Glutamatergic neuron (in vitro differentiated cells): ENCODE results near the gene PEX11B. TPM values are rescaled to one million over a fixed set of nuclear protein-coding genes. Genes with fewer than 3 reads are reported as not detected.
A peak's percentile ranks its signal among the peaks of the same experiment; 100 is the strongest.

Experiments used
- DNase-seq: peaks from one replicate; pipeline ENCODE4 v3.0.0; 2022
- H3K27ac Mint-ChIP-seq: one replicate; pipeline ENCODE4 v1.8.0; 2020; ENCODE audit warnings: mild to moderate bottlenecking, mixed read lengths, inconsistent platforms; ENCODE audit not compliant: unreplicated experiment
- H3K27me3 Mint-ChIP-seq: one replicate; pipeline ENCODE4 v1.8.0; 2020; ENCODE audit warnings: mild to moderate bottlenecking, moderate library complexity, mixed read lengths, inconsistent platforms; ENCODE audit not compliant: unreplicated experiment
- H3K36me3 Mint-ChIP-seq: one replicate; pipeline ENCODE4 v1.8.0; 2020; ENCODE audit warnings: mild to moderate bottlenecking, mixed read lengths, inconsistent platforms; ENCODE audit not compliant: unreplicated experiment
- H3K4me1 Mint-ChIP-seq: one replicate; pipeline ENCODE4 v1.8.0; 2020; ENCODE audit warnings: mild to moderate bottlenecking, low read depth, mixed read lengths, inconsistent platforms; ENCODE audit not compliant: unreplicated experiment
- H3K4me3 Mint-ChIP-seq: one replicate; pipeline ENCODE4 v1.8.0; 2020; ENCODE audit warnings: mild to moderate bottlenecking, mixed read lengths, inconsistent platforms; ENCODE audit not compliant: unreplicated experiment
- H3K9me3 Mint-ChIP-seq: one replicate; pipeline ENCODE4 v1.8.0; 2020; ENCODE audit warnings: mild to moderate bottlenecking, moderate library complexity, mixed read lengths, inconsistent platforms; ENCODE audit not compliant: unreplicated experiment
- CTCF ChIP-seq: fragments of 200-600 bp; sonication (generic); IDR thresholded peaks from one replicate; pipeline ENCODE4 v1.5.0; 2021; ENCODE audit not compliant: partially characterized antibody, unreplicated experiment
- total RNA-seq: library from RNA; stranded (reverse); fragmentation: NEBNext Ultra II Directional; extraction: Animal tissue kit (Norgen Biotek cat#: 25700); gene quantifications from one replicate; pipeline ENCODE4 v1.2.1, GENCODE V29; 2021; ENCODE audit not compliant: unreplicated experiment

The PEX11B gene
- total RNA-seq, 1 donor from 2014 or later = 24.7 TPM

DNA sequence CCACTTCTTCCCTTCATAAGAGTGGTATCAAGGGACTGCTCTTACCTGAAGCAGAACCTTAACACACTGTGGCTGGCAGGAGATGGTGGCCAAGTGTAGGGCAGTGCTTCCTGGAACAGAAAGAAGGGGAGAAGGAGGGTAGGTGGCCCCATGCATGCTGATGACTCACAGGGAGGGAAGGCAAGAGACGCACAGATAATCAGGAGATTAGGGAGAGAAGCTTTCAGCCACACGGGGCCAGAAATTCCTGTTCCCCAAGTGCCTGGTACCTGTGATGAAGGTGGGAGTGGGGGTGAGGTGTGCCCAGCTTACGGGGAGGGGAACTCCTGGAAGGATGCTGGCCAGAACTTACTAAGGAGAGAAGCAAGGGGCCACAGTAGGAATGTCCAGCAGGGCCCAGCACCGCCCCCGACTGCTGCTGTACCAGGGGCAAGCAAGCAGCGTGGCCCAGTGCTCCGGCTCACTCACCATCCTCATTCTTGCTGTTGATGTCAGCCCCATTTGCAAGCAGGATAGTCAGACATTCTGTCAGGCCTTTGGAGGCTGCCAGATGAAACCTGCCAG, 40.5 kb downstream of the PEX11B start:
- Mint-ChIP-seq H3K4me3 (no peak overlapping the region), H3K4me1 (peaks cover 2% of the 10 kb centered on the region), H3K36me3 (peaks cover 5% of the 10 kb centered on the region), H3K27ac (no peak overlapping the region), H3K9me3 (no peaks in the 10 kb centered on the region), H3K27me3 (peaks cover 10% of the 10 kb centered on the region)
- DNase-seq = no peak
- no peak for TF ChIP-seq CTCF

DNA sequence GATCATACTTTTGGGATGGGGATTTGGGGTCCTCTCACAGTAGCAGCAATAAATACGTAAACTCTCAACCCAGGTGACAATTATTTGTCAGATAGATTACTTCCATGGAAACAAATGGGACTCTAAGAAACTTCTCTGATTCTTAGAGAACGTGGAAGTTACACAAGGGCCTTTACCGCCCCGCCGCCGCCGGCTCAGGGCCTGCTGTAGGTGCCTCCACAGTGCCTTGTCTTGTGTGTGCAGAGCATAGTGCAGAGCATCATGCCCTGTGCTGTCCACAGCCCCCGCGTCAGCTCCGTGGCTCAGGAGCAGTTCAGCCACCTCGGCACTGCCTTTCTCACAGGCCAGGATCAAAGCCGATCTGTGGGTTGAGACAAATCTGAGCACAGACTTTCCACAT, 43.9 kb downstream of the PEX11B start:
- no peak overlapping the region for H3K4me3 Mint-ChIP-seq
- H3K36me3 Mint-ChIP-seq = peaks cover 5% of the 10 kb centered on the region
- no peak overlapping the region for H3K27ac Mint-ChIP-seq
- peaks cover 8% of the 10 kb centered on the region for H3K4me1 Mint-ChIP-seq
- TF ChIP-seq CTCF = no peak
- H3K27me3 Mint-ChIP-seq = peaks cover 16% of the 10 kb centered on the region
- DNase-seq = no peak
- H3K9me3 Mint-ChIP-seq = no peaks in the 10 kb centered on the region

DNA sequence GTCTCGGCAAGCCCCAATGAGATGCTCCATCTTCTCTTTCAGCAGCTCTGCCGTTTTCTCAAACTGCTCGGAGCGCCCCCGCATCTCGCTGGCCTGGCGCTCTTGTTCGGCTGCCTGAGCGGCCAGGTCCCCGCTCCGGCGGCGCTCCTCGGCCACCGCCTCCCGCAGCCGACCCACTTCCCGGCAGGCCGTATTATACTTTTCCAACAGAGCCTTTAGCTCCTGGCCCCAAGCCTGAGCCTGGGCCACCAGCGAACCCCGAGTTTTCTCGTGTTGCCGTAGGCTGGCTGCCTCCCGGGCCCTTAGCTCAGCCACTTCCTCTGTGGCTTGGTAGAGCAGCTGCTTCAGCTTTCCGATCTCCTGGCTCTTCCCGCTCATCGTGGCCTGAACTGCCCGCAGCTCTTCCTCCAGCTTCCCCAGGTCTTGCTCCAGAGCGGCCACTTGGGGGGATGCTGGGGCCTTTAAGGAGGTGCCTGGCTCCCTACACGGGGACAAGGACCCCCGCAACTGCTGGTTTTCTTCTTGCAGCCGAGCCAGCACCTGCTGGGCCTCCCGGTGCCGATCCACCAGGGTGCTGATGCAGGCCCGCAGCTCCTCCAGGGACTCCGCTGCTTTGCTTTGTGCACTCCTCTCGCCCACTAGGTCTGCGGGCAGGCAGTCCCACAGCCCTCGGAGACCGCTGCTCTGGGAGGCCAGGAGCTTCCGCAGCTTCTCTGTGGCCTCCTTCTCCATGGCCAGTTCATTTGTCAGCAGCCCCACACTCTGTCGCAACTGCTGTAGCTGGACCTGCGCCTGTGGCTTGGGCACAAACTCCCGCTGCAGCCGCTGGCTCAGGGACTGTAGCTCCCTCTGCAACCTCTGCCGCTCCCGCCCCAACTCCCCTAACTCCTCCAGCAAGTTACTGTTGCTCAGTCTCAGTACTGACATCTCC, 46.3 kb downstream of the PEX11B start:
- TF ChIP-seq CTCF = no peak
- H3K4me3 Mint-ChIP-seq = peak overlapping the region; percentile 78
- peaks cover 8% of the 10 kb centered on the region for H3K4me1 Mint-ChIP-seq
- H3K27ac Mint-ChIP-seq = no peak overlapping the region
- no peaks in the 10 kb centered on the region for H3K9me3 Mint-ChIP-seq
- peak; percentile 44 for DNase-seq
- H3K27me3 Mint-ChIP-seq = peaks cover 14% of the 10 kb centered on the region
- peaks cover 5% of the 10 kb centered on the region for H3K36me3 Mint-ChIP-seq

GRCh38 chr1:145868232-145868631, 50.3 kb downstream of the PEX11B start:
- Mint-ChIP-seq H3K4me3 (no peak overlapping the region), H3K27ac (no peak overlapping the region), H3K9me3 (no peaks in the 10 kb centered on the region), H3K36me3 (no peaks in the 10 kb centered on the region), H3K4me1 (peaks cover 8% of the 10 kb centered on the region), H3K27me3 (peaks cover 16% of the 10 kb centered on the region)
- no peak for DNase-seq
- no peak for TF ChIP-seq CTCF
